Fibroblast of the aortic adventitia (primary cell): Measurements from ENCODE around the gene SNX8. TPM values are rescaled to one million over a fixed set of nuclear protein-coding genes. Genes with fewer than 3 reads are reported as not detected.

Experiments used
- DNase-seq: peaks from one replicate; pipeline ENCODE4 v3.0.0-alpha.2; 2010; ENCODE audit warnings: low read depth
- H3K4me3 ChIP-seq: 2 replicates; pipeline ENCODE4 v1.5.1; 2011; ENCODE audit warnings: low read depth, mild to moderate bottlenecking, control low read depth, low read length, moderate library complexity
- total RNA-seq: library from RNA; depleted of rRNA; stranded (reverse); fragments of >200 nt; gene quantifications from 2 replicates; pipeline ENCODE4 v1.2.3, GENCODE V29; 2012; ENCODE audit warnings: low replicate concordance
- TF ChIP-seq, protein P1 (sequence below): IDR thresholded peaks from 2 replicates; pipeline ENCODE4 v1.5.1; 2011; ENCODE audit warnings: mild to moderate bottlenecking, low read length, control low read depth, inconsistent platforms; ENCODE audit not compliant: insufficient read depth

Gene SNX8
- total RNA-seq, 1 donor = 19.4 TPM

DNA sequence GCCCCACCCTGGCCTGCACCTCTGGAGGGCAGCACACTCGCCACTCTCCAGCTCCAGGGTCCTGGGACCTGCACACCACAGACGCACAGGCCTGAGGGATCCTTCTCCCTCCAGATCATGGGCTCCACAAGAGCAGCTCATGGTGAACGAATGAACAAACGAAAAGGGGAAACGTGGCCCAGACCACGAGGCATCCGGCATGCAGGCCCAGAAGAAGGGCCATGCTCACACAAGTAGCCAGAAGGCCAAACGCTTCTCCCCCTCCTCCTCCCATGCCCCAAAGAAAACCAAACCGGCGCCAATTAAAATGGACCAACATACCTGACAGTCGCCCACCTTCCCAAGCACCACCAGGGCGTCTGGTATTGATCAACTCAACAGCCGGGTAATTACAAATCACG, 111.9 kb downstream of the SNX8 start:
- no peak overlapping the region for H3K4me3 ChIP-seq
- TF ChIP-seq, protein P1, sequence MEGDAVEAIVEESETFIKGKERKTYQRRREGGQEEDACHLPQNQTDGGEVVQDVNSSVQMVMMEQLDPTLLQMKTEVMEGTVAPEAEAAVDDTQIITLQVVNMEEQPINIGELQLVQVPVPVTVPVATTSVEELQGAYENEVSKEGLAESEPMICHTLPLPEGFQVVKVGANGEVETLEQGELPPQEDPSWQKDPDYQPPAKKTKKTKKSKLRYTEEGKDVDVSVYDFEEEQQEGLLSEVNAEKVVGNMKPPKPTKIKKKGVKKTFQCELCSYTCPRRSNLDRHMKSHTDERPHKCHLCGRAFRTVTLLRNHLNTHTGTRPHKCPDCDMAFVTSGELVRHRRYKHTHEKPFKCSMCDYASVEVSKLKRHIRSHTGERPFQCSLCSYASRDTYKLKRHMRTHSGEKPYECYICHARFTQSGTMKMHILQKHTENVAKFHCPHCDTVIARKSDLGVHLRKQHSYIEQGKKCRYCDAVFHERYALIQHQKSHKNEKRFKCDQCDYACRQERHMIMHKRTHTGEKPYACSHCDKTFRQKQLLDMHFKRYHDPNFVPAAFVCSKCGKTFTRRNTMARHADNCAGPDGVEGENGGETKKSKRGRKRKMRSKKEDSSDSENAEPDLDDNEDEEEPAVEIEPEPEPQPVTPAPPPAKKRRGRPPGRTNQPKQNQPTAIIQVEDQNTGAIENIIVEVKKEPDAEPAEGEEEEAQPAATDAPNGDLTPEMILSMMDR = no peak
- no peak for DNase-seq

Other genes with a start within 250 kb of the SNX8 start
- gene MAD1L1, start 81.5 kb downstream of the SNX8 start, total RNA-seq = 22.9 and 133 TPM in 2 replicates
- 17.7 and 20.7 TPM in 2 replicates for gene MRM2, start 72.2 kb downstream of the SNX8 start, total RNA-seq
- 8.3 and 16.3 TPM in 2 replicates for gene NUDT1, start 72.2 kb downstream of the SNX8 start, total RNA-seq
- 150 and 173 TPM in 2 replicates for gene EIF3B, start 40.4 kb upstream of the SNX8 start, total RNA-seq
- gene CHST12, start 89.2 kb upstream of the SNX8 start, total RNA-seq = 2.2 and 4.2 TPM in 2 replicates
- gene GRIFIN, start 162.0 kb upstream of the SNX8 start, total RNA-seq = not detected in 2 replicates
- 0.72 and 2.3 TPM in 2 replicates for gene LFNG, start 205.3 kb upstream of the SNX8 start, total RNA-seq
- 22.3 and 44.9 TPM in 2 replicates for gene BRAT1, start 241.1 kb upstream of the SNX8 start, total RNA-seq
- 14.0 and 210 TPM in 2 replicates for gene IQCE, start 244.5 kb upstream of the SNX8 start, total RNA-seq